Measurements from ENCODE around the gene TPX2.

DNA sequence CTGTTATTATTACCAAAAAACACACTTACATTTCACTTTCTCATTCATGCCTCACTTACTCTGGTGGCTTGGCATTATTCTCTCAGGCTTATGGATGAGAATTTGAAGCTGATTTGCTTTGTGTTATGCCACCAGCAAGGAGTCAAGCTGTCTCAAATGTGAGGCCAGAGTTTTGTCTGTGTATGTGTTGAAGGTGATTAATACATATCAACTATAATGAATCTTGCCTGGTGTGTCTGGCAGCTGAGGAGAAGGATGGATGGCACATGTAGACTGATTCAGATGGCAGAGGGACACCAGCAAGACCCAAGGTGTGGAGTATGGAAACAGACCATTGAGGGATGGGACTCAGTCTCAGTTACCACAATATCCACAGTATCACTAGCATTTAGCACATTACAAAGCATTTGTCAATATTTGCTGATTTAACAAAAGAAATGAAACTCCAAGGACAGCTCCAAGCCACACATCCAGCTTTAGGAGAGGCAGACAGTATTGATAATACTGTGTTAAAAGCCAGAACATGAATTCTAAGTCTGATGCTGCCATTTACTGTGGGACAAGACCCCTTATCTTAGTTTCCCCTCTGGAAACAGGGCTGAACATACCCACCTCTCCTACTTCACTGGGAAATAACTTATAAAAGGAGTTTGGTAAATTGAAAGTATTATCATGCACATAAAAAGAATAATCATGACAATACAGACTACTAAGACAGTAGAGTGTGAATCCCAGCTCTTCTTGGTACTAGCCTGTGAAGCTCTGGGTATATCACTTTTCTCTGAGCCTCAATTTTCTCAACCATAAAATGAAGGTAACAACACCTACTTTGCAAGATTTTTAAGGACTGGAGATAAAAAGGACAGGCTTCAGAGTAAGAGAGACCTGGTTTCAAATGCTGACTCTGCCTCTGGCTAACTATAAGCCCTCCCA is 27.6 kb upstream of the TPX2 start:
- no peak for TF ChIP-seq EZH2 (IDR thresholded peaks at IDR 0.05; ENCODE audit: insufficient read depth, poor library complexity, severe bottlenecking)
- TF ChIP-seq EZH2phosphoT487 (IDR thresholded peaks at IDR 0.05; ENCODE audit: insufficient read depth, low read depth) = no peak
